ENCODE data around the gene CNOT6L.

Gene CNOT6L

GRCh38 chr4:77818602-77819403 is at the start of gene CNOT6L:
Gene CNOT6L (minus strand): TSS chr4:77819368. CDS start chr4:77819308, 60 bp downstream.
- peak; percentile 92 for DNase-seq

GRCh38 chr4:77865259-77865658 is 46.1 kb upstream of the CNOT6L start:
- no peak for DNase-seq

- peak; percentile 22 for DNase-seq
These were observed 44.2 kb upstream of the CNOT6L start for GRCh38 chr4:77863341-77863740.

- DNase-seq, result peak; percentile 89
These were observed 43.5 kb upstream of the CNOT6L start, which contains the start of gene MRPL1 for GRCh38 chr4:77862478-77863216. Gene MRPL1 (plus strand): TSS chr4:77862830. CDS start chr4:77862849, 19 bp downstream.

- peak; percentile 9 for DNase-seq
These were observed 42.3 kb upstream of the CNOT6L start for GRCh38 chr4:77861495-77861894.

GRCh38 chr4:77859256-77859655 is 40.1 kb upstream of the CNOT6L start:
- DNase-seq, result no peak

- no peak for DNase-seq
These were observed 37.0 kb upstream of the CNOT6L start for GRCh38 chr4:77856152-77856551.

- peak; percentile 20 for DNase-seq
These were observed 35.4 kb upstream of the CNOT6L start for GRCh38 chr4:77854431-77855111.

- peak; percentile 74 for DNase-seq
These were observed 33.8 kb upstream of the CNOT6L start for GRCh38 chr4:77852892-77853495.

- DNase-seq, result no peak
These were observed 30.3 kb upstream of the CNOT6L start for GRCh38 chr4:77849278-77849965.

GRCh38 chr4:77848508-77848907 is 29.3 kb upstream of the CNOT6L start:
- no peak for DNase-seq

- no peak for DNase-seq
These were observed 26.8 kb upstream of the CNOT6L start for GRCh38 chr4:77845929-77846328.

- DNase-seq, result no peak
These were observed 26.2 kb upstream of the CNOT6L start for GRCh38 chr4:77845400-77845799.

GRCh38 chr4:77844363-77844762 is 25.2 kb upstream of the CNOT6L start:
- no peak for DNase-seq

- DNase-seq, result no peak
These were observed 24.5 kb upstream of the CNOT6L start for GRCh38 chr4:77843628-77844027.

GRCh38 chr4:77834403-77834802 is 15.2 kb upstream of the CNOT6L start:
- no peak for DNase-seq

- no peak for DNase-seq
These were observed 14.1 kb upstream of the CNOT6L start for GRCh38 chr4:77833126-77833724.

GRCh38 chr4:77827343-77827742 is 8.2 kb upstream of the CNOT6L start:
- peak; percentile 26 for DNase-seq

- no peak for DNase-seq
These were observed 7.1 kb upstream of the CNOT6L start for GRCh38 chr4:77826275-77826674.

GRCh38 chr4:77821775-77822174 is 2.6 kb upstream of the CNOT6L start:
- peak; percentile 66 for DNase-seq

GRCh38 chr4:77820649-77821561 is 1.7 kb upstream of the CNOT6L start:
- no peak for DNase-seq

All from CD4-positive, alpha-beta T cell treated with Interleukin-6 for 4 hours (primary cell).